Measurements from ENCODE around the gene IL17RA.

The IL17RA gene

GRCh38 chr22:17083255-17083654, 1.5 kb upstream of the IL17RA start:
- no peak for DNase-seq

- no peak for DNase-seq
Measured at GRCh38 chr22:17083811-17084441, 874 bp upstream of the IL17RA start.

GRCh38 chr22:17085277-17086181, 729 bp downstream of the IL17RA start:
- DNase-seq = no peak

- DNase-seq = no peak
Measured at GRCh38 chr22:17086296-17086695, 1.5 kb downstream of the IL17RA start.

GRCh38 chr22:17086788-17087497, 2.1 kb downstream of the IL17RA start:
- DNase-seq = no peak

- no peak for DNase-seq
Measured at GRCh38 chr22:17087498-17088131, 2.8 kb downstream of the IL17RA start.

- DNase-seq = no peak
Measured at GRCh38 chr22:17090550-17090949, 5.8 kb downstream of the IL17RA start.

- DNase-seq = no peak
Measured at GRCh38 chr22:17091851-17092250, 7.1 kb downstream of the IL17RA start.

GRCh38 chr22:17093081-17093480, 8.3 kb downstream of the IL17RA start:
- DNase-seq = no peak

GRCh38 chr22:17095538-17095937, 10.7 kb downstream of the IL17RA start:
- no peak for DNase-seq

- no peak for DNase-seq
Measured at GRCh38 chr22:17096071-17096470, 11.3 kb downstream of the IL17RA start.

GRCh38 chr22:17097062-17097461, 12.3 kb downstream of the IL17RA start:
- no peak for DNase-seq

- DNase-seq = no peak
Measured at GRCh38 chr22:17097701-17098100, 12.9 kb downstream of the IL17RA start.

- no peak for DNase-seq
Measured at GRCh38 chr22:17098379-17098819, 13.6 kb downstream of the IL17RA start.

- no peak for DNase-seq
Measured at GRCh38 chr22:17100621-17101020, 15.8 kb downstream of the IL17RA start.

GRCh38 chr22:17101475-17102296, 16.9 kb downstream of the IL17RA start:
- DNase-seq = no peak

- DNase-seq = no peak
Measured at GRCh38 chr22:17102297-17102667, 17.5 kb downstream of the IL17RA start.

GRCh38 chr22:17103351-17103750, 18.6 kb downstream of the IL17RA start:
- no peak for DNase-seq

GRCh38 chr22:17104336-17104935, 19.6 kb downstream of the IL17RA start:
- no peak for DNase-seq

- no peak for DNase-seq
Measured at GRCh38 chr22:17105143-17106129, 20.6 kb downstream of the IL17RA start.
